ENCODE results near the gene AAK1.

The AAK1 gene

DNA sequence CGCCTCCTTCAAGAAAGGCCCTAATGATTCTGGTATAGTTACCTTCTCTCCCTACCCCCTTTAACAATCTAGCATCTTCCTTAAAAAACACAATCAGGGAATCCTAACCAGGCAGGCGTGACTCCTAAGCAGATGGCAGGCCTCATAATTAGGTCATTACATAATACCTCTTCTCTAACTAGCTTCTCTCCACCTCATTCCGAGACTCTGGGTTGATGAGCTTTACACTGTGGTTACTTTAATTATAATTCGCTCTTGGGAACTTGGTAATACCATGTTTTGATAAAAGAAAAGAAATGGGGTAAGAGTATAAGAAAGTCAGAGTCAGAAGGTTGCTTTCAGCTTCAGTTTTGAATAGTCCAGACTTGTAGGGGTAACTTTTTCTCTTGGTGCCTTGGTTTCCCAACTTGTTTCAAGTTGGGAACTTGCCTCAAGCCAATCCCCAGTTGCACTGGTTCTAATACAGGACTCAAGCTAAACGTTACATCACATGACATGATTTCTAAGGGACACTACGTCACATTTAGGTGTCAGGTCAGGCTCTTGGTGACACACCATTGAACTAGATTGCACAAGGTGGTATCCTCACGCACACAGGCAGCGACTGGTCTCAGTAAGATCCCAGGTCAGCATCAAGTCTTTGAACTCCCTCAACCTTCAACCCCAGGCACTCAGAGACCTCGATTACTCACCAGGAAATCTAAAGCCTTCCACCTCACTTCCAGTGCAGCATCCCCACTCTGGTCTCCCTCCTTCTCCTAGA lies 59.2 kb downstream of the AAK1 start:
- TF ChIP-seq, protein P1, sequence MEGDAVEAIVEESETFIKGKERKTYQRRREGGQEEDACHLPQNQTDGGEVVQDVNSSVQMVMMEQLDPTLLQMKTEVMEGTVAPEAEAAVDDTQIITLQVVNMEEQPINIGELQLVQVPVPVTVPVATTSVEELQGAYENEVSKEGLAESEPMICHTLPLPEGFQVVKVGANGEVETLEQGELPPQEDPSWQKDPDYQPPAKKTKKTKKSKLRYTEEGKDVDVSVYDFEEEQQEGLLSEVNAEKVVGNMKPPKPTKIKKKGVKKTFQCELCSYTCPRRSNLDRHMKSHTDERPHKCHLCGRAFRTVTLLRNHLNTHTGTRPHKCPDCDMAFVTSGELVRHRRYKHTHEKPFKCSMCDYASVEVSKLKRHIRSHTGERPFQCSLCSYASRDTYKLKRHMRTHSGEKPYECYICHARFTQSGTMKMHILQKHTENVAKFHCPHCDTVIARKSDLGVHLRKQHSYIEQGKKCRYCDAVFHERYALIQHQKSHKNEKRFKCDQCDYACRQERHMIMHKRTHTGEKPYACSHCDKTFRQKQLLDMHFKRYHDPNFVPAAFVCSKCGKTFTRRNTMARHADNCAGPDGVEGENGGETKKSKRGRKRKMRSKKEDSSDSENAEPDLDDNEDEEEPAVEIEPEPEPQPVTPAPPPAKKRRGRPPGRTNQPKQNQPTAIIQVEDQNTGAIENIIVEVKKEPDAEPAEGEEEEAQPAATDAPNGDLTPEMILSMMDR (conservative IDR thresholded peaks at IDR 0.05; ENCODE audit: low read depth), result no peak
- no peak overlapping the region for H3K27ac ChIP-seq
- no peak for DNase-seq (ENCODE audit: low spot score)
- ChIA-PET CTCF (no interaction called here), POLR2A (ENCODE audit: low non-redundant PET) (no interaction called here)

DNA sequence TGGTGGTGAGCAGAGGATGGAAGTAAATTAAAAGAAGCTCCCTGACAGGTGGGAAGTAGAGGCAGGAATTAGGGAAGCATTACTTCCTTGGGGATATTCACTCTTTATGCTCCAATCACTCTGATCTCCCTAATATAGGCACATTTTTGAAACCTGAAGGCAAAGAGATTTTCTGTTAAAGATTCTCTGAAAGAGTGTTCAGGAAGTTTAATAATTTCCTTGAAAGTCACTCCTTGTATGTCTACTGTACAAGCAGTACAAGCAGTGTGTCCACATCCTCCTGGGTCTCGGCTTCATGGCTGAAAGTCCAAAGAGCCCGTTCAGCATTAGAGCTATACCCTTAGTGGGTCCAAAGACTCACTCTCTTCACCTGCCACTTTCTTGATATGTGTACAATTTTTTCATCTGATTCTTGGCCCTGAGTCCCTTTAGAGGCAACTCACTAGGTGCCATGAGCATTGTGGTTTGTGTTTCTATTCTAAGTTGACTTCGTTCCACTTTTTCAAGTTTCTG lies 60.2 kb downstream of the AAK1 start:
- H3K27ac ChIP-seq, result no peak overlapping the region
- POLR2A ChIA-PET (ENCODE audit: low non-redundant PET), result no interaction called here
- no peak for DNase-seq (ENCODE audit: low spot score)
- TF ChIP-seq, protein P1 (conservative IDR thresholded peaks at IDR 0.05; ENCODE audit: low read depth), result no peak
- CTCF ChIA-PET, result interaction anchor here (0.6 kb wide), 1 partner anchor 303 kb away, joined by 3 read pairs; no protein-coding TSS in a partner anchor

DNA sequence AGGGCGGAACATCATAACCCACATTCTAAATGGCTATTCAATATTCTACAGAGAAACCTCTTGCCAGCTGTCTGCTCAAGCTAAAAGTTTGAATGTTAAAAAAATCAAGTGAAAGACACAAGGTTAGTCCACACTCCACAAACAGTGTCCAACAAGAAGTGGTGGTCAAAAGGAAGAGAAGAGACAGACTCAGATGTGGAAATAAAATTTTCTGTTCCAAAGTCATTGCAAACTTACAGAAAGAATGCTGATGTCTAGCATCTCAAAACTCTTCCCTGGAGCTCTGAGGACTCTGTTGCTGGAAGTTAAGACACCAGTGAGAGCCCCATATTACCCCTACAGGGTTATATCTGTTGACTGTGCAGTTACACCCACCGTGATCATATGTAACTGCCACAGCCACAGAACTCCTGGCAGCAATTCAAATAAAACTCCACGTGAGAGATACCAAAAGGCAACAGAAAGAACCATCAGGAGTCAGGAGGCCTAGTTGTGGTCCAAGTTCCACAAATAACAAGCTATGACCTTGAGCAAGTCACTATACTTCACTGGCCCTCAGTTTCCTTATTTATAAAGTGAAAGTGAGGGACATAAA lies 60.9 kb downstream of the AAK1 start:
- ChIA-PET POLR2A (ENCODE audit: low non-redundant PET) (no interaction called here), CTCF (interaction anchor here (0.6 kb wide), 1 partner anchor 302 kb away, joined by 3 read pairs; no protein-coding TSS in a partner anchor)
- H3K27ac ChIP-seq, result no peak overlapping the region

DNA sequence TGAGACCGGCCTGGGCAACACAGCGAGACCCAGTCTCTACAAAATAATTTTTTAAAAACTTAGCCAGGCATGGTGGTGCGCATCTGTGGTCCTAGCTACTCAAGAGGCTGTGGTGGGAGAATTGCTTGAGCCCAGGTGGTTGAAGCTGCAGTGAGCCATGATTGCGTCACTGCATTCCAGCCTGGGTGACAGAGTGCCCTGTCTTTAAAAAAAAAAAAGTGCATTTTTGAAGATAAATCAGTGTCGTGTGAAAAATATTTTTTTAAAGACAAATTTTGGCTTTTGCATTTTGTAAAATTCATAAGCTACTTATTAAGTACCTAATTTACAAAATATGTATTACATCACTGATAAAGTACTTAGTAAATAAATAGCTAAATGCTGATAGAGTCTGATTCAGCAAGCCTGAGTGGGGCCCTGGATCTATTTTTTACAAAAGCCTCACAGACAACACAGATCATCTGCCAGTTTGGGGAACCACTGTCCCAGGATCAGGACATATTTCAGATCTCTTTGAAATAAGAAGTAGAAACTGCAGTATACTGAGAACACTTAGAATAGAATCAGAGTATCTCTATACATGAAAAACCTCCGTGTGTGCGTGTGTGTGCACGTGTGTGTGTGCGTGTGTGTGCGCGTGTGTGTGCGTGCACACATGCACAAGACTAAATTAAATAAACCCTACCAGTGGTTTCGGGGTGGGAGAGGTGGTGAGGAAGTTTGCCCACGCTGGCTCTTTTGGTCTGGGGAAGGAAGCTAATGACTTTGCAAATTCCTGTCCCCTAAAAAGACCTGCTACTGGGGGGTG lies 61.6 kb downstream of the AAK1 start:
- ChIA-PET POLR2A (ENCODE audit: low non-redundant PET) (no interaction called here), CTCF (interaction anchor here (0.7 kb wide), 1 partner anchor 43 kb away, joined by 10 read pairs; no protein-coding TSS in a partner anchor)
- no peak overlapping the region for H3K27ac ChIP-seq
- no peak for DNase-seq (ENCODE audit: low spot score)
- TF ChIP-seq, protein P1 (conservative IDR thresholded peaks at IDR 0.05; ENCODE audit: low read depth), result no peak

More for the DNA sequence above, 60.9 kb downstream of the AAK1 start:
- TF ChIP-seq, protein P1 (conservative IDR thresholded peaks at IDR 0.05; ENCODE audit: low read depth), result no peak
- no peak for DNase-seq (ENCODE audit: low spot score)

DNA sequence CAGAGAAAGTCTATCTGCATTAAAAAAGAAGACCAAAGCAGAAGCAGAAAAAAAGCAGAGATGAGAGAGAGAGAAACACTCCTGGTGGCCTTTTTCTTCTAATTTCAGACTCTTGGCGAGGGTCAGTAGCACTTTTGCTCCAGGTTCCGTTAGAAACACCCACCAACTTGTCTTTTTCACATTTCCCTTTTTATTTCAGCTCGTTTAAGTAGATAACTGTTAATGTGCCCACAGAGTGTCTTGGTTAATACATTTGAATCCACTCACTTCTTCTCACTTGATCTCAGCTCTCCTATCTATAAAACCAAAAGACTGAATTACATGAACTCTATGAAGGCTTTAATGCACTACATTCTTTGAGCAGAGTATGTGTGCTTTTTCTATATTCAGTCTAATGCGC lies 63.1 kb downstream of the AAK1 start:
- no peak overlapping the region for H3K27ac ChIP-seq
- CTCF ChIA-PET, result no interaction called here
- POLR2A ChIA-PET (ENCODE audit: low non-redundant PET), result no interaction called here
- TF ChIP-seq, protein P1 (conservative IDR thresholded peaks at IDR 0.05; ENCODE audit: low read depth), result no peak
- no peak for DNase-seq (ENCODE audit: low spot score)

DNA sequence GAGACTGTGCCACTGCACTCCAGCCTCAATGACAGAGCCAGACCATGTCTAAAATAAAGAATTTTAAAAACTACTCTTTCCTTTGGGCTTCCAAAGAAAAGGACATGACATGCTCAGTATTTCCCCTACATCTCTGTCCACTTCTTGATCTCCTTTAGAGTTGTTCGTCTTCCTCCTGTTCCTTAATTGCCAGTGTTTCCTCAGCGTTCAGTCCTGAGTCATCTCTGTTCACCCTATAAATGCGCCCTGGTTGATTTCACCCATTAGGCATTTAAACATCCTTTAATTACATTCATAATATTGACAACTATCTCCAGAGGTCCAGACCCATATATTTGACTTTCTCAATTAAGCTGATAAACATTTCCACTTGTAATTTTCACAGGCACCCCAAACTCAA lies 64.0 kb downstream of the AAK1 start:
- no peak overlapping the region for H3K27ac ChIP-seq
- CTCF ChIA-PET, result interaction anchor here (0.7 kb wide), 1 partner anchor 81 kb away, joined by 4 read pairs; no protein-coding TSS in a partner anchor
- TF ChIP-seq, protein P1 (conservative IDR thresholded peaks at IDR 0.05; ENCODE audit: low read depth), result no peak
- peak; percentile 15 for DNase-seq (ENCODE audit: low spot score)
- POLR2A ChIA-PET (ENCODE audit: low non-redundant PET), result no interaction called here
